Activated T-cell treated with anti-CD3 and anti-CD28 coated beads, Interleukin-2, amount 50 U/mL, for 1 hour (primary cell): ENCODE data around the gene MDFIC.

Experiments used
- DNase-seq: peaks from one replicate; pipeline ENCODE4 v3.0.0-alpha.2; 2020

Gene MDFIC

GRCh38 chr7:114957444-114957843 lies 35.5 kb downstream of the MDFIC start:
- no peak for DNase-seq

DNA sequence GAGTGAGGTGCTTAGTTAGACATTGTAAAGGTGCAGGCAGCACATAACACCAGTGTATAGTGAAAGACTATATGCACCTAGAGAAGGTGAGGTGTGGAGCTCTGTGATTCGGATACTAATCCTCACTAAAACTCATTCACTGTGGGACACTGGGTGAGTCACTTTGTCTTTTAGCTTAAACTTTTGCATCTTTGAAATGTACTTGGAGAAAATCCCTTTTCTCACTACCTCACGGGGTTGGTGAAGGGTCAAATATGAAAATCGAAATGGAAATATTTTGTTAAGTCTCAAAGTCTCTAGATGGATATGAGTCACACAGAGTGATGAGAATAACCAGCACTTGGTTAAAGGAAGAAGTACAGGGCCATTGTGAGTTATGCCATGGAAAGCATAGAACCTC lies 38.0 kb downstream of the MDFIC start:
- DNase-seq: no peak

GRCh38 chr7:114962441-114962840 lies 40.5 kb downstream of the MDFIC start:
- no peak for DNase-seq

GRCh38 chr7:114966156-114966555 lies 44.3 kb downstream of the MDFIC start:
- DNase-seq: no peak

GRCh38 chr7:114969096-114969495 lies 47.2 kb downstream of the MDFIC start:
- DNase-seq: no peak

GRCh38 chr7:114970308-114970707 lies 48.4 kb downstream of the MDFIC start:
- DNase-seq: no peak

GRCh38 chr7:114970732-114971131 lies 48.8 kb downstream of the MDFIC start:
- no peak for DNase-seq

GRCh38 chr7:114972567-114972966 lies 50.7 kb downstream of the MDFIC start:
- DNase-seq: no peak

GRCh38 chr7:114973147-114973546 lies 51.3 kb downstream of the MDFIC start:
- no peak for DNase-seq

- DNase-seq: no peak
Observed at GRCh38 chr7:114975401-114975800, 53.5 kb downstream of the MDFIC start.

DNA sequence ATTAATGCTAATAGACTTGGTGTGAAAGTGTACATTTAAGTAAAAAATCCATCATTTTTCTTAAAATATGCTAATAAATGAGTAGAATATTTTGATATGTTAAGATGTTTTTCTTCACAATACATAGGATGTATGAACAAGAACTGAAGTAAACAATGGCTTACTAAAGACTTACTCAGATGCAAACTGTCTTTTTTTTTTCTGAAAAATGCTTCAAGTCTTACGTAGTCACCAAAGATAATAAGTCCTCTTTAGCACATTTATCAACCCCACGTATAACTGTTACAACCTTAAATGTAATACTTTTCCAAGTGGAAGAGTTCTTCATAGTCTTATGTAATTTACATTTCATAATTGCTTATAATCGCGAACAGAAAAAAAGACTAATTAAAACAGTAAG lies 54.8 kb downstream of the MDFIC start:
- no peak for DNase-seq

DNA sequence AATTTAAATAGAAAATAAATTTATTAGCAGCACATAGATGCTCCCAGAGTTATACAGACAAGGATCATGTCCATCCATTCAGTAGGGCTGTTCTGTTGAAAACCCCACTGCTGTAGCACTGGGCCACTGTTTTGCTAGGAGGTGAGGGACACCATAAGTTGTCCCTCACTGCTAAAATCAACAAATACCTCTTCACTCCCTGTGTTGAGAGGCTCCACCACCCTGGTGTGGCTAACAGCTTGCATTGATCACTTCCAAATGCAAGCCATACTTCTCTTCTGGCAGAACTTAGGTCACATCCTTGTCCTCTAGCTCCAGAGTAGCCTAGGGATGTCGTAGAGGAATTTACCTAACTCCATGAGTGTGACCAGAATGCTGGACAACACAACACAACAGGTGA lies 55.4 kb downstream of the MDFIC start:
- no peak for DNase-seq

DNA sequence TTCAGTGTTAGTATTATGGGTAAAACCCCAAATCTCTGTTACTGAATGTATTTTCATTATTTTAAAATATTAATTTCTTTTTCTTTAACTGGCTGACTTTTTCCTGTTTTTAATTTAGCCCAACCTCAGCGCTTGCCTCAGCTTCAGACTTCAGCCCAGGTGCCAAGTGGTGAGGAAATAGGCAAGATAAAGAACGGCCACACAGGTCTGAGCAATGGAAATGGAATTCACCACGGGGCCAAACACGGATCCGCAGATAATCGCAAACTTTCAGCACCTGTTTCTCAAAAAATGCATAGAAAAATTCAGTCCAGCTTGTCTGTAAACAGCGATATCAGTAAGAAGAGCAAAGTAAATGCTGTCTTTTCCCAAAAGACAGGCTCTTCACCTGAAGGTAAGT lies 57.5 kb downstream of the MDFIC start:
- no peak for DNase-seq

DNA sequence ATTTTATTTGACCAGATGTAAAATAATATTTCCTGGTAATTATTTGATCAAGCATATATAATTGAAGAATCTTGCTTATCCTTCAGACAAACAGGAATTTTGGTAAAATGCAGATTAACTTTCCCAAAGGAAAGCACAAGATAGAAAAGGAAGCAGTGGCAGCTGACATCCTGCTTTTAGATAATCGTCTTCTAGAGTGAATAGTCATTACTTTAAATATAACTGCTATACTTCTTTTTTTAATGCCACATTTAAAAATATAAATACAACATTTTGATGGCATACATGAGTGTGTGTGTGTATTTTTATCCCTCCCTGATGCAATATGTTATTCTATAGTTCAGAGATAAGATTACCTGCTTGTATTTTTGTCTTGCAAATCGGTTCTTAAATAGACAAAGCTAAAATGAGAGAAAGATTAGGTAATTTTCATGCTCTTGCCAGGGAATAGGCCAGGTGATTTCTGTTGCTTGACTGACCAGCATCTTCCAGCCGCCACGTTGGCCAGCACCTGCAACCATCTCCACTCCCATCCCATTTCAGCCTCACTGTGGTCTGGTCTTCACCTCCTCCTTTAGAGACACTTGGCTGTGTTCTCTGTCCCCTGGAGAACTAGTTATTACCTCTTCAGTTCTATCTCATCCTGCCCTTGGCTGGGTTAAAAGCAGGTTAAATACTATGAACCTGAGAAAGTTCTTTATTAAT lies 58.1 kb downstream of the MDFIC start:
- no peak for DNase-seq

DNA sequence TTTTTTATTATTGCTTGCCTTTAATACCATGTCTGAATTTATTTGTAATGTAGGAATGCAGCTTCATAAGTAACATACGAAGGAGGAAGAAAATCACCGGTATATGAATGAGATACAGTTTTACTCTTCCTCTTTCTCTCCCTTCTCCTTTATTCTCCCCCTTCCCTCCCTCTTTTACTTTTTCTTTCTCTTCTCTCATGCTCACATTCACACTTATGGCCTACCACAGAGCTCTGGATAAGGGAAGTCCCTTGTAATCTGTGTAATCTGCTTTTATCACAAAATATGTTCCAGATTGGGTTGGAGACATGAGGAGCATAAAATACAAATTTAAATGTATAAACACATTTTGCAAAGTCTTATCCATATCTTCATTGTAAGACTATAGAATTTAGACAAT lies 59.4 kb downstream of the MDFIC start:
- no peak for DNase-seq

GRCh38 chr7:114985116-114985715 lies 63.3 kb downstream of the MDFIC start:
- DNase-seq: no peak

- DNase-seq: no peak
Observed at GRCh38 chr7:114986190-114987180, 64.6 kb downstream of the MDFIC start.

DNA sequence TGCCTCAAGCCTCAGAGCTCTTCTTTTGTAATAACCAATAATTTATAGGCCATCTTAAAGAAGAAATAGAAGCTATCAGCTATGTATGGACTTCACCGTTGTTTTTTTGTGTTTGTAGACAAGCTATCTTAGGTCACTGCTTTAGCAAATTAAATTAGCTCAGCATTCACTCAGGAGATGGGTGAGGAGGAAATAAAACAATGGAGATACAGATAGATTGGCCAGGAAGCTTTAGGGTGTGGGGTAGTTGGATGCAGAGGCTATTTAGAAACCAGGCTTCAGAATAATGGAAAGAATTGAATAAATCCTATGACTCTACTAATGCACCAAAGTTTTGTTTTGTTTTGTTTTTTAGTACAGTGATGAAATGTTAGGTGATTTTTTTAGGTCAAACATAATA lies 66.1 kb downstream of the MDFIC start:
- no peak for DNase-seq

DNA sequence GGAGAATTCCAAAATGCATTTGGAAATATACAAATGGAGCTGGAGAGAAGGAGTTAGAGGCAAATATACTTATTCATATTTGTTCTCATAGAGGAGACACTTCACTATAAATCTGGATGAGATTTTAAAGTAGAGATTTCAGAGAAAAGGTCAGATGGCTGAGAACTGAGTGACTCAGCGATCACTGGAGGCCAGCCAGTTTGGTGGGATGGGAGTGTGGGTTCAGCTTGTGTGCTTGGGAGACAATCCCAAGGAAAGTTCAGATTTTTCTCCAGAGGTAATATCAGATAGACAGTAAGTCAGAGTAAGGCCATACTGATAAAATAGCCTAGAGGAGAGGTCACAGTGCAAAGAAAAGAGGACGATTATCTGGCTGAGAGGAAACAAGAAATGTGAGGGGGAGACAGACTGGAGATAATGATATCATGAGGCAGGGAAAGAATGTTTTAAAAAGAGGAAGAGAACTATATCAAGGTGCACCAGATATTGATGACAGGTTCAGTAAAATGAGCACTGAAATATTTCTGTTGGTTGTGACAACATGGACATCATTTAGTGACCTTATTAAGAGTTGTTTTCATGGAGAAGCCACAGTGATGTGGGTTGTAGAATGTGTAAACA lies 67.0 kb downstream of the MDFIC start:
- DNase-seq: no peak

DNA sequence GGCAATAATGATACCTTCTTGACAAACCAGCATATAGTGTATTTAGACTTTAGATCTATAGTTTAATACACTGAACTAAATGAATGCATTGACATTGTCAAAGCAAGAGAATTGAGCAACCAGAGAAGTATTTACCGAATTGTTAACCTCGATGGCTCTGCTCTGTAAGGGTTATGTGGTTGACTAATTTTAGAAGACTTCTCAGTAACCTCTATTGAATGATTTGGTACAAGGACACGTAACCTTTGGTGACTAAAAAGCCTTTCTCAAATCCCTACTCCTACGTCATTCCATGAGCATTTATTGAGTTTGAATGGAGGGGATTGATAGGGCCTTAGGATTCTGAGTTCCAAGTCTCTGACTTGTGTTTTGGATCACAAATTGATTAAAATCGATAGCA lies 67.6 kb downstream of the MDFIC start:
- DNase-seq: no peak

- no peak for DNase-seq
Observed at GRCh38 chr7:114997487-114998404, 75.9 kb downstream of the MDFIC start.

DNA sequence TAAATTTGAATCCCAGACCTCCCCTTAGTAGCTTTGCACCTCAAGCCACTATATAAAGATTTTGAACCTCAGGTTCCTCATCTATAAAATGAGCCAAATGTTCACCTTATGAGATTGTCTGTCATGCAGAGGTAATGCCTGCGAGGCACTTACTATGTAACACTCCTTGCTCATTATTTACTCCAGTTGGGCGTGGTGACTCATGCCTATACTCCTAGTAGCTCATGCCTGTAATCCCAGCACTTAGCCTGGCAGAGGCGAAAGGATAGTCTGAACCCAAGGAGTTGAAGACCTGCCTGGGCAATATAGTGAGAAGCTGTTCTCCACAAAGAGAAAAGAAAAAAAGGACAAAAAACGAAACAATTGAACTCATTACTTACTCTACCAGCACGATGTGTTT lies 82.2 kb downstream of the MDFIC start:
- no peak for DNase-seq
